OCI-LY7 (cell line): ENCODE results near the gene TAF7L. TPM values are rescaled to one million over a fixed set of nuclear protein-coding genes. Genes with fewer than 3 reads are reported as not detected.

Experiments used
- BruUV-seq: library from RNA; stranded (reverse); fragments of 400-500 nt; replicated peaks from 2 replicates; lab custom pipeline; 2021; lab: Mats Ljungman, UMichigan
- CTCF ChIA-PET: fragments of 300-600 bp; sonication (Branson Sonifier 250); formaldehyde crosslinking; loops from one replicate; lab custom pipeline; 2022; ENCODE audit warnings: antibody characterized with exemption; ENCODE audit not compliant: unreplicated experiment; lab: Charles Lee
- POLR2A ChIA-PET: fragments of 300-600 bp; sonication (Branson Sonifier 250); formaldehyde crosslinking; loops from one replicate; lab custom pipeline; 2022; ENCODE audit warnings: antibody characterized with exemption; lab: Charles Lee
- DNase-seq: peaks from one replicate; pipeline ENCODE4 v3.0.0-alpha.2; 2015; ENCODE audit warnings: low spot score
- H2AFZ ChIP-seq: fragments of 200-600 bp; sonication (generic), shearing (Covaris generic); 2 replicates; pipeline ENCODE4 v1.6.1; 2014; ENCODE audit warnings: mild to moderate bottlenecking, antibody characterized with exemption, low read length, moderate library complexity
- H3K27ac ChIP-seq: fragments of 200-600 bp; sonication (generic); 2 replicates; pipeline ENCODE4 v1.5.1; 2014; ENCODE audit warnings: mixed run types, low read depth, mild to moderate bottlenecking, moderate library complexity, low read length, inconsistent platforms; ENCODE audit not compliant: poor library complexity, severe bottlenecking
- H3K36me3 ChIP-seq: fragments of 200-600 bp; sonication (generic); 2 replicates; pipeline ENCODE4 v1.6.1; 2014; ENCODE audit warnings: mild to moderate bottlenecking, antibody characterized with exemption, low read length, moderate library complexity, mixed read lengths; ENCODE audit not compliant: insufficient read depth
- H3K4me1 ChIP-seq: fragments of 200-600 bp; sonication (generic); 2 replicates; pipeline ENCODE4 v1.5.1; 2014; ENCODE audit warnings: mild to moderate bottlenecking, low read length; ENCODE audit not compliant: insufficient read depth, poor library complexity, severe bottlenecking
- H3K4me2 ChIP-seq: fragments of 200-600 bp; sonication (generic); 2 replicates; pipeline ENCODE4 v1.6.1; 2014; ENCODE audit warnings: mild to moderate bottlenecking, low read length
- H3K4me3 ChIP-seq: fragments of 200-600 bp; sonication (generic); 2 replicates; pipeline ENCODE4 v1.5.1; 2014; ENCODE audit warnings: mild to moderate bottlenecking, low read depth, low read length; ENCODE audit not compliant: poor library complexity, severe bottlenecking
- H3K79me2 ChIP-seq: fragments of 200-600 bp; sonication (generic); 2 replicates; pipeline ENCODE4 v1.6.1; 2016; ENCODE audit warnings: low read depth, mild to moderate bottlenecking, low read length, moderate library complexity, mixed read lengths; ENCODE audit not compliant: insufficient read depth
- H3K9me2 ChIP-seq: fragments of 200-600 bp; sonication (generic); 2 replicates; pipeline ENCODE4 v1.6.1; 2016; ENCODE audit warnings: mild to moderate bottlenecking, low read length, mixed read lengths; ENCODE audit not compliant: insufficient read depth
- H3K9me3 ChIP-seq: fragments of 200-600 bp; sonication (generic); 2 replicates; pipeline ENCODE4 v1.6.1; 2014; ENCODE audit warnings: mild to moderate bottlenecking, mixed run types, low read length, mixed read lengths
- H4K20me1 ChIP-seq: fragments of 200-600 bp; sonication (generic); 2 replicates; pipeline ENCODE4 v1.6.1; 2014; ENCODE audit warnings: mild to moderate bottlenecking, antibody characterized with exemption, low read length, moderate library complexity, mixed read lengths; ENCODE audit not compliant: insufficient read depth
- EZH2phosphoT487 ChIP-seq: fragments of 200-600 bp; sonication (generic); IDR thresholded peaks from 2 replicates; pipeline ENCODE4 v1.6.1; 2018; ENCODE audit warnings: low read depth, borderline replicate concordance, mild to moderate bottlenecking, mixed run types, antibody characterized with exemption, low read length, moderate library complexity, mixed read lengths
- intact Hi-C: fragments of 100-400 bp; cut with micrococcal nuclease; formaldehyde crosslinking; loops from one replicate; pipeline ENCODE4 v1.10.0; 2022; ENCODE audit not compliant: unreplicated experiment
- total RNA-seq, 2 experiments: library from RNA; depleted of rRNA in 1 of 2; stranded (reverse); fragments of >200 nt in 1 of 2; shearing (Covaris generic) in 1 of 2; gene quantifications; 2 replicates each; pipeline ENCODE4 v1.2.3, GENCODE V29; 2014 to 2022
- TF ChIP-seq, protein P1 (sequence below): fragments of 200-600 bp; sonication (generic); conservative IDR thresholded peaks from 2 replicates; pipeline ENCODE4 v1.5.1; 2014; ENCODE audit warnings: mild to moderate bottlenecking, antibody characterized with exemption, low read length, moderate library complexity, mixed read lengths

The TAF7L gene
- total RNA-seq, 2 experiments from 2014 or later, result not detected

DNA sequence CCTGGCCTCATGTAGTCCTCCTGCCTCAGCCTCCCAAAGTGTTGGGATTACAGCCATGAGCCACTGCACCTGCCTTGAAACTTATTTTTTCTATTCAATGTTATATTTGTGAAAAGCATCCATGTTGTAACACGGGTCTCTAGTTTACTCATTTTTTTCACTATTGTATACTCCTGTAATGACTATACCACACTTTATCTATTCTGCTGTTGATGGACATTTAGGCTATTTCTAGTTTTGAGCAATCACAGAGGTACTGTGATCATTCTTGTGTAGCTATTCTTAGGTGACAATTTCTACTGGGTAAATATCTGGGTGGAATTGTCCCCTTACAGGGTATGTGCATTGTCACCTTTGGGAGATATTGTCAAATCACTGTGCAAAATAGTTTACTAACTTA lies 67.9 kb downstream of the TAF7L start:
- POLR2A ChIA-PET, result no interaction called here
- Histone ChIP-seq H3K36me3 (no peaks in the 10 kb centered on the region), H3K4me1 (no peaks in the 10 kb centered on the region), H3K9me3 (no peaks in the 10 kb centered on the region), H3K9me2 (no peaks in the 10 kb centered on the region), H3K27ac (no peak overlapping the region), H3K4me2 (no peak overlapping the region), H3K4me3 (no peak overlapping the region), H3K79me2 (no peaks in the 10 kb centered on the region), H2AFZ (no peak overlapping the region), H4K20me1 (no peaks in the 10 kb centered on the region)
- intact Hi-C loops, result no loop called here
- no peak for DNase-seq
- CTCF ChIA-PET, result no interaction called here
- TF ChIP-seq, protein P1, sequence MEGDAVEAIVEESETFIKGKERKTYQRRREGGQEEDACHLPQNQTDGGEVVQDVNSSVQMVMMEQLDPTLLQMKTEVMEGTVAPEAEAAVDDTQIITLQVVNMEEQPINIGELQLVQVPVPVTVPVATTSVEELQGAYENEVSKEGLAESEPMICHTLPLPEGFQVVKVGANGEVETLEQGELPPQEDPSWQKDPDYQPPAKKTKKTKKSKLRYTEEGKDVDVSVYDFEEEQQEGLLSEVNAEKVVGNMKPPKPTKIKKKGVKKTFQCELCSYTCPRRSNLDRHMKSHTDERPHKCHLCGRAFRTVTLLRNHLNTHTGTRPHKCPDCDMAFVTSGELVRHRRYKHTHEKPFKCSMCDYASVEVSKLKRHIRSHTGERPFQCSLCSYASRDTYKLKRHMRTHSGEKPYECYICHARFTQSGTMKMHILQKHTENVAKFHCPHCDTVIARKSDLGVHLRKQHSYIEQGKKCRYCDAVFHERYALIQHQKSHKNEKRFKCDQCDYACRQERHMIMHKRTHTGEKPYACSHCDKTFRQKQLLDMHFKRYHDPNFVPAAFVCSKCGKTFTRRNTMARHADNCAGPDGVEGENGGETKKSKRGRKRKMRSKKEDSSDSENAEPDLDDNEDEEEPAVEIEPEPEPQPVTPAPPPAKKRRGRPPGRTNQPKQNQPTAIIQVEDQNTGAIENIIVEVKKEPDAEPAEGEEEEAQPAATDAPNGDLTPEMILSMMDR, result no peak
- no peak for TF ChIP-seq EZH2phosphoT487
- no TSS peak for BruUV-seq

- Histone ChIP-seq H3K79me2 (no peaks in the 10 kb centered on the region), H3K27ac (no peak overlapping the region), H3K9me3 (no peaks in the 10 kb centered on the region), H4K20me1 (no peaks in the 10 kb centered on the region), H3K4me2 (no peak overlapping the region), H3K9me2 (no peaks in the 10 kb centered on the region), H3K36me3 (no peaks in the 10 kb centered on the region), H3K4me3 (no peak overlapping the region), H2AFZ (no peak overlapping the region), H3K4me1 (no peaks in the 10 kb centered on the region)
- no TSS peak for BruUV-seq
- DNase-seq, result no peak
- ChIA-PET CTCF (no interaction called here), POLR2A (no interaction called here)
- intact Hi-C loops, result no loop called here
- TF ChIP-seq, protein P1, result no peak
- no peak for TF ChIP-seq EZH2phosphoT487
Observed at GRCh38 chrX:101220662-101221260, 70.4 kb downstream of the TAF7L start.

DNA sequence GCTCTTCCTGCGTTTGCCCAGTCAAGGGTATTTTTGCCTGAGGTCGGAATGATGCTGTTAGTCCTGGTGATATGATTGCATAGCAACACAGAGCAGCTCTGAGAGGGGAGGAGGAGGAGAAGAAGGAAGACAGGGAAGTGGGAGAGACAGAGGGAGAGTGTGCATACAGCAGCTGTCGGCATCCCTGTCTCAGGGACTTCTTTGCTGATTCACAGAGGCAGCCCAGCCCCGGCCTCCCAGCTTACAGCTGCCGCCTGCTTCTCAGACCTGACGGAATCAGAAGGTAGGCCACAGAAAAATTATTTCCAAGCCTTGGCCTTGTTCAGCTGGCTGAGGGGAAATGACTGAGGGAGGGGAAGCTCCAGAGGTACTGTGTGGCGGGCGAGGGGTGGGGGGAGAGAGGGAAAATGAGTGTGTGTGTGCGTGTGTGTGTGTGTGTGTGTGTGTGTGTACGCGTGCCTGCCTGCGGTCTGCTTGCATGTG lies 71.2 kb downstream of the TAF7L start:
- H3K9me2 ChIP-seq, result no peaks in the 10 kb centered on the region

More for the DNA sequence above, 71.2 kb downstream of the TAF7L start:
- no peak overlapping the region for H3K4me3 ChIP-seq
- no peak overlapping the region for H3K4me2 ChIP-seq
- no peaks in the 10 kb centered on the region for H3K9me3 ChIP-seq
- H3K79me2 ChIP-seq, result no peaks in the 10 kb centered on the region
- H3K4me1 ChIP-seq, result no peaks in the 10 kb centered on the region
- no peak for DNase-seq
- CTCF ChIA-PET, result no interaction called here
- BruUV-seq, result no TSS peak
- no peak overlapping the region for H2AFZ ChIP-seq
- POLR2A ChIA-PET, result no interaction called here
- no peak overlapping the region for H3K27ac ChIP-seq
- no peaks in the 10 kb centered on the region for H3K36me3 ChIP-seq
- TF ChIP-seq, protein P1, result no peak
- no peak for TF ChIP-seq EZH2phosphoT487
- H4K20me1 ChIP-seq, result no peaks in the 10 kb centered on the region
- intact Hi-C loops, result no loop called here
